ENCODE measurements around the gene BANF2. TPM values are rescaled to one million over a fixed set of nuclear protein-coding genes. Genes with fewer than 3 reads are reported as not detected.

The BANF2 gene
- polyA plus RNA-seq, 1 of the 3 experiments (the other 2 are of a cell fraction) = not detected

- TF ChIP-seq REST (IDR thresholded peaks at IDR 0.05; ENCODE audit: low read depth, low read length) = no peak
- peak; percentile 86 for TF ChIP-seq CTCF (IDR thresholded peaks at IDR 0.05)
- TF ChIP-seq GABPA (IDR thresholded peaks at IDR 0.05; ENCODE audit: low read depth) = 0 out of 2 replicates have a peak, but pooled peaks have one; percentile 13
- TF ChIP-seq USF1 (IDR thresholded peaks at IDR 0.05; ENCODE audit: borderline replicate concordance, low read depth) = no peak
- TF ChIP-seq TAF1 (IDR thresholded peaks at IDR 0.05; ENCODE audit: borderline replicate concordance, low read depth, low read length) = peak; percentile 82; the same call in 1 of the 2 replicates
- no peak for TF ChIP-seq RXRA (IDR thresholded peaks at IDR 0.05; ENCODE audit: borderline replicate concordance, low read depth)
- TF ChIP-seq NRF1 (IDR thresholded peaks at IDR 0.05; ENCODE audit: low read depth, low read length) = peak; percentile 62
- TF ChIP-seq RFX5 (IDR thresholded peaks at IDR 0.05; ENCODE audit: low read length) = 0 out of 2 replicates have a peak, but pooled peaks have one; percentile 8
- TF ChIP-seq USF2 (IDR thresholded peaks at IDR 0.05; ENCODE audit: borderline replicate concordance, low read depth, low read length) = no peak
- peak; percentile 61 for TF ChIP-seq MAX (IDR thresholded peaks at IDR 0.05; ENCODE audit: low read depth)
- no peak for TF ChIP-seq SMC3 (IDR thresholded peaks at IDR 0.05; ENCODE audit: low read depth, low read length)
- no peak for TF ChIP-seq NFIC (IDR thresholded peaks at IDR 0.05; ENCODE audit: borderline replicate concordance)
- no peak for TF ChIP-seq ELF1 (IDR thresholded peaks at IDR 0.05)
- TF ChIP-seq RAD21 (IDR thresholded peaks at IDR 0.05; ENCODE audit: low read length) = no peak
- TF ChIP-seq MEF2A (IDR thresholded peaks at IDR 0.05; ENCODE audit: borderline replicate concordance, low read depth) = no peak
- 0 out of 2 replicates have a peak, but pooled peaks have one; percentile 21 for TF ChIP-seq SIN3A (IDR thresholded peaks at IDR 0.05; ENCODE audit: borderline replicate concordance, low read depth, low read length)
- peak; percentile 54; the same call in 1 of the 2 replicates for TF ChIP-seq MXI1 (IDR thresholded peaks at IDR 0.05; ENCODE audit: low read depth, low read length)
- no peak for TF ChIP-seq FOXJ3 (CRISPR knock-in tag; IDR thresholded peaks at IDR 0.05)
- peak; percentile 90 for TF ChIP-seq CHD2 (IDR thresholded peaks at IDR 0.05; ENCODE audit: low read length, partially characterized antibody)
- TF ChIP-seq POLR2AphosphoS5 (IDR thresholded peaks at IDR 0.05; ENCODE audit: low read depth, low read length) = peak; percentile 60
- no peak for TF ChIP-seq TEAD4 (IDR thresholded peaks at IDR 0.05; ENCODE audit: borderline replicate concordance, insufficient read depth)
- TF ChIP-seq JUND (IDR thresholded peaks at IDR 0.05) = no peak
These were observed 17.5 kb upstream of the BANF2 start, which contains the start of gene RRBP1 (continued) for GRCh38 chr20:17682103-17682888.
